Transverse colon (tissue), 4 donors: ENCODE results near the gene SMYD1. TPM values are rescaled to one million over a fixed set of nuclear protein-coding genes. Genes with fewer than 3 reads are reported as not detected.

Source experiments
- DNase-seq: peaks from one replicate; pipeline ENCODE4 v3.0.0-alpha.2; 2019
- H3K27ac ChIP-seq, 4 donors: fragments of 200-600 bp; sonication (generic); 2 replicates each; pipeline ENCODE4 v1.5.1; 2016 to 2018; ENCODE audit warnings: inconsistent platforms in 4 of 4
- H3K27me3 ChIP-seq: fragments of 200-600 bp; sonication (generic); 2 replicates; pipeline ENCODE4 v1.5.1; 2017; ENCODE audit warnings: inconsistent platforms
- H3K36me3 ChIP-seq, 4 donors: fragments of 200-600 bp; sonication (generic); 2 replicates each; pipeline ENCODE4 v1.5.1; 2017 to 2019; ENCODE audit warnings: inconsistent platforms in 4 of 4
- H3K4me1 ChIP-seq, 4 donors: fragments of 200-600 bp; sonication (generic); 2 replicates each; pipeline ENCODE4 v1.5.1; 2017 to 2020; ENCODE audit warnings: inconsistent platforms in 4 of 4
- H3K4me3 ChIP-seq, 4 donors: fragments of 200-600 bp; sonication (generic); 1 replicate in 1 of 4; 2 replicates in 3 of 4; pipeline versions ENCODE4 v1.5.1 to v1.6.1; 2017 to 2019; ENCODE audit warnings: inconsistent platforms in 4 of 4
- H3K9me3 ChIP-seq, 2 donors: fragments of 200-600 bp; sonication (generic); 2 replicates each; pipeline ENCODE4 v1.5.1; 2017 to 2019; ENCODE audit warnings: inconsistent platforms in 2 of 2
- CTCF ChIP-seq, 5 experiments: fragments of 200-600 bp in 3 of 5; fragments of 450-650 bp in 2 of 5; sonication (generic) in 3 of 5; IDR thresholded peaks; 1 replicate in 2 of 5; 2 replicates in 3 of 5; pipeline ENCODE4 v1.5.1; 2016 to 2017; ENCODE audit warnings: antibody characterized with exemption in 5 of 5, inconsistent platforms in 3 of 5, mild to moderate bottlenecking in 2 of 5, moderate library complexity in 1 of 5
- EP300 ChIP-seq: sonication (generic); formaldehyde crosslinking; IDR thresholded peaks from one replicate; pipeline ENCODE4 v1.6.1; 2017; ENCODE audit warnings: antibody characterized with exemption, low read depth
- POLR2A ChIP-seq: fragments of 450-650 bp; IDR thresholded peaks from one replicate; pipeline ENCODE4 v1.6.1; 2016; ENCODE audit warnings: antibody characterized with exemption, mild to moderate bottlenecking, moderate library complexity
- POLR2AphosphoS5 ChIP-seq, 3 donors: sonication (generic); formaldehyde crosslinking; IDR thresholded peaks; one replicate each; pipeline ENCODE4 v1.6.1; 2016; ENCODE audit warnings: antibody characterized with exemption in 3 of 3
- WGBS, 2 donors: methylation state at CpG; one replicate each; pipeline ENCODE4 v1.1.5; 2018; ENCODE audit warnings: low coverage in 1 of 2; 5-methylcytosine and 5-hydroxymethylcytosine counted together
- in situ Hi-C, 4 donors: fragments of 200-750 bp; cut with MboI; loops; one replicate each; pipeline versions ENCODE4 v1.15.0 to v1.15.1; 2017; ENCODE audit warnings: low sequenced_read_pairs in 3 of 4, low pct_ligation_motif_present in 1 of 4, low pct_unique_long_range_greater_than_20kb in 1 of 4
- intact Hi-C: fragments of 100-400 bp; cut with DNase I; formaldehyde crosslinking; loops from one replicate; pipeline ENCODE4 v1.15.1; 2023; ENCODE audit warnings: low total_unique reads
- total RNA-seq, 4 donors: library from RNA; depleted of rRNA; stranded (reverse); fragments of >200 nt; gene quantifications; one replicate each; pipeline ENCODE4 v1.1.0, GENCODE V29; 2016

The SMYD1 gene
- total RNA-seq, 4 donors from 2014 or later = 1.6 to 48.6 (median 3.2) TPM

DNA sequence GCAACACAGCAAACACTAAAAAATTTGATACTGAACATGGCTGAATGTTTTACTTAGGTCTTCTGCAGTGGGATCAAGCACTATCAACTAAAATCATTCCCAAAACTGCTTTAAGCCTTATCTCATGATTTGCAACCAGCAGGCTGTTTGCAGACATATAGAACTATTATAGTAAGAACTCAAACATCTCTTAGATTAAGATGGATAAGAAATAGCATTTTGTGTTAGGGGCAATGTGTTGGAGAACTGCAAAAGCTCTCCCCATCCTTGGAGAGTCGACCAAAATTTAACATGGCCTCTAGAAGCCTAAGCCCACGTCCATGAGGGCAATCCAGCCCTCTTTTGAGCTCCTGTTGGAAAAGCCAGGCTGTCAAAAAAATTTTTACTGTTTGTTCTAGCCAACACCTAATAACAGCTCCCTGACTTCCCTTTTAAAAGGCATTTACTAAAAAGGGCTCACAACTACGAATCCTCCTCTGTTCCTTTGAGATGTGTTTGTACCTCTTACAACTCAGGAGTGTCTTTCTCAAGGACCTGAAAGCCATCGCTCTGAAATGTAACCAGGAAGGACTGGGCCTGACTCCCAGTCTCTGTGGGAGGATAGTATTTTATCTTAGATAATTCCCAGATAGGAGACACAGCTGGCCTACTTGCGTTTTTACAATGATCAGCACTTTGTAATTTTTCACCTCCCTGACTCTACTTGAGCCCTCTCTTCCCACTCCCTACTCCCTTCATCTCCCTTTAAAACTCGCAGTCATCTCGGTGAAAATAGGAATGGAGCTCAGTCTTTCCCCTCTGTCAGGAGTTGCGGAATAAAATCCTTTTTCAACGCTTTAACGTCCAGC lies 13.5 kb upstream of the SMYD1 start:
- 35 to 39% methylated on average over 5 to 10 of the region's 10 CpGs for WGBS, 2 donors
- DNase-seq = no peak
- H3K27me3 ChIP-seq = no peaks in the 10 kb centered on the region
- H3K4me3 ChIP-seq = peak overlapping the region; percentile 82 to 99 (median 97)
- no peaks in the 10 kb centered on the region for H3K36me3 ChIP-seq
- H3K4me1 ChIP-seq = peaks cover 11 to 36% (median 29%) of the 10 kb centered on the region in 4 donors
- intact Hi-C loops = no loop called here
- no peak for TF ChIP-seq POLR2AphosphoS5 (IDR thresholded peaks at IDR 0.05)
- no peak for TF ChIP-seq POLR2A
- TF ChIP-seq EP300 = no peak
- no peak for TF ChIP-seq CTCF (IDR thresholded peaks at IDR 0.05)
- H3K9me3 ChIP-seq = no peaks in the 10 kb centered on the region
- H3K27ac ChIP-seq = peak overlapping the region; percentile 98 to 100 (median 100)
- in situ Hi-C loops = loop anchor here in 2 of 4 donors (10.0 kb wide), 1 partner anchor 111 kb away; no protein-coding TSS in a partner anchor

GRCh38 chr2:88054782-88055370 lies 12.7 kb upstream of the SMYD1 start:
- Histone ChIP-seq H3K4me1 (peaks cover 11 to 38% (median 29%) of the 10 kb centered on the region in 4 donors), H3K9me3 (no peaks in the 10 kb centered on the region), H3K27ac (peak overlapping the region; percentile 98 to 100 (median 100)), H3K4me3 (peak overlapping the region; percentile 82 to 99 (median 97)), H3K36me3 (no peaks in the 10 kb centered on the region), H3K27me3 (no peaks in the 10 kb centered on the region)
- in situ Hi-C loops = loop anchor here in 3 of 4 donors (5.0 to 10.0 kb wide), 2 partner anchors 107 to 110 kb away; no protein-coding TSS in a partner anchor
- 2 to 16% methylated on average over 8 to 24 of the region's 25 CpGs for WGBS, 2 donors
- no peak for DNase-seq
- intact Hi-C loops = no loop called here
- TF ChIP-seq POLR2AphosphoS5 (IDR thresholded peaks at IDR 0.05) (no peak), EP300 (no peak), POLR2A (no peak), CTCF (IDR thresholded peaks at IDR 0.05) (no peak)

GRCh38 chr2:88055371-88056128 lies 12.1 kb upstream of the SMYD1 start, which contains the start of gene KRCC1:
Gene KRCC1 (minus strand): TSS chr2:88055783. CDS start chr2:88028563, 27,220 bp downstream.
- peak within 1 kb of the TSS; percentile 82 to 99 (median 97) for H3K4me3 ChIP-seq
- no peaks in the 10 kb centered on the region for H3K27me3 ChIP-seq
- WGBS, 2 donors = 0% methylated on average over 1 to 48 of the region's 77 CpGs
- H3K36me3 ChIP-seq = no peaks in the 10 kb centered on the region
- peak; percentile 97 for TF ChIP-seq POLR2A
- TF ChIP-seq CTCF (IDR thresholded peaks at IDR 0.05) = peak in 3 of 5 experiments; percentile 13 to 34 (median 33)
- TF ChIP-seq POLR2AphosphoS5 (IDR thresholded peaks at IDR 0.05) = peak; percentile 91 to 97 (median 96)
- no peak for TF ChIP-seq EP300
- peak within 1 kb of the TSS; percentile 98 to 100 (median 100) for H3K27ac ChIP-seq
- H3K9me3 ChIP-seq = no peaks in the 10 kb centered on the region
- intact Hi-C loops = no loop called here
- peak; percentile 97 for DNase-seq
- H3K4me1 ChIP-seq = peaks cover 11 to 42% (median 29%) of the 10 kb centered on the region in 4 donors
- in situ Hi-C loops = loop anchor here in 3 of 4 donors (5.0 to 10.0 kb wide), 2 partner anchors 107 to 109 kb away; no protein-coding TSS in a partner anchor
